K562 (cell line): ENCODE results near the gene ACSBG1. TPM values are rescaled to one million over a fixed set of nuclear protein-coding genes. Genes with fewer than 3 reads are reported as not detected.

Source experiments
- ARID1B ChIP-seq: fragments of 450-650 bp; IDR thresholded peaks from 2 replicates; pipeline ENCODE4 v1.6.1; 2016; ENCODE audit warnings: antibody characterized with exemption, mild to moderate bottlenecking, inconsistent platforms
- CBX5 ChIP-seq: IDR thresholded peaks from 2 replicates; pipeline ENCODE4 v1.6.1; 2014; ENCODE audit warnings: low read depth, borderline replicate concordance
- CHD1 ChIP-seq: fragments of 200-600 bp; sonication (generic); IDR thresholded peaks from one replicate; pipeline ENCODE4 v1.6.1; 2012; ENCODE audit warnings: mild to moderate bottlenecking, moderate library complexity, low read length, inconsistent platforms
- CREM ChIP-seq: IDR thresholded peaks from 2 replicates; pipeline ENCODE4 v1.6.1; 2014; ENCODE audit warnings: antibody characterized with exemption, low read depth
- FOXJ2 ChIP-seq: fragments of 200-800 bp; sonication (Bioruptor generic); IDR thresholded peaks from 2 replicates; pipeline ENCODE4 v1.6.1; 2016; ENCODE audit warnings: missing genetic modification characterization, missing compliant biosample characterization
- MIER1 ChIP-seq: fragments of 450-650 bp; IDR thresholded peaks from 2 replicates; pipeline ENCODE4 v1.6.1; 2016; ENCODE audit warnings: antibody characterized with exemption, mild to moderate bottlenecking, low read depth
- NCOA4 ChIP-seq: fragments of 450-650 bp; IDR thresholded peaks from 2 replicates; pipeline ENCODE4 v1.6.1; 2018; ENCODE audit warnings: mild to moderate bottlenecking; ENCODE audit not compliant: partially characterized antibody
- NFRKB ChIP-seq: fragments of 450-650 bp; IDR thresholded peaks from 2 replicates; pipeline ENCODE4 v1.6.1; 2016; ENCODE audit warnings: low read depth
- RBFOX2 ChIP-seq: fragments of 200-400 bp; formaldehyde crosslinking; IDR thresholded peaks from 2 replicates; pipeline ENCODE4 v1.6.1; 2017; ENCODE audit warnings: low read depth, mild to moderate bottlenecking, low read length, moderate library complexity
- RFX7 ChIP-seq: fragments of 250-450 bp; sonication (Bioruptor Pico); IDR thresholded peaks from 2 replicates; pipeline ENCODE4 v1.5.1; 2021; ENCODE audit warnings: mild to moderate bottlenecking
- SLC30A9 ChIP-seq: fragments of 250-450 bp; sonication (Bioruptor Pico); IDR thresholded peaks from 2 replicates; pipeline ENCODE4 v1.8.0; 2022; ENCODE audit warnings: mild to moderate bottlenecking, moderate library complexity
- TRIM28 ChIP-seq: fragments of 450-650 bp; IDR thresholded peaks from 2 replicates; pipeline ENCODE4 v1.6.1; 2017
- ZBTB2 ChIP-seq: fragments of 450-650 bp; IDR thresholded peaks from 2 replicates; pipeline ENCODE4 v1.6.1; 2016; ENCODE audit warnings: antibody characterized with exemption
- ZFP30 ChIP-seq: fragments of 250-450 bp; sonication (Bioruptor Pico); IDR thresholded peaks from 2 replicates; pipeline ENCODE4 v1.8.0; 2022; ENCODE audit warnings: moderate library complexity, mild to moderate bottlenecking, inconsistent platforms, borderline replicate concordance
- ZNF239 ChIP-seq: fragments of 250-450 bp; sonication (Bioruptor Pico); IDR thresholded peaks from 2 replicates; pipeline ENCODE4 v1.4.0; 2020; ENCODE audit warnings: mild to moderate bottlenecking
- ZNF263 ChIP-seq: sonication (generic); formaldehyde crosslinking; IDR thresholded peaks from 2 replicates; pipeline ENCODE4 v1.8.0; 2022; ENCODE audit warnings: mild to moderate bottlenecking, missing genetic modification reagents, borderline replicate concordance
- polyA plus RNA-seq, 8 experiments: library from polyadenylated mRNA; depleted of rRNA in 4 of 8; stranded (reverse) in 5 of 8; unstranded in 3 of 8; fragments of >200 nt; fragmentation: Nextera tagmentation in 2 of 8; fragmentation: Illumina TruSeq in 1 of 8; extraction: Ambion mirVana in 2 of 8; extraction: Trizol in 1 of 8; gene quantifications; 2 replicates each; pipeline versions ENCODE4 v1.2.1 to v1.2.3, GENCODE V29; 2011 to 2014; ENCODE audit warnings: inconsistent platforms in 1 of 8, missing spikeins in 1 of 8
- total RNA-seq, 7 experiments: library from RNA; depleted of rRNA in 6 of 7; stranded (reverse); fragments of >200 nt in 6 of 7; fragmentation: Illumina TruSeq in 2 of 7; extraction: Trizol in 2 of 7; gene quantifications; 2 replicates each; pipeline versions ENCODE4 v1.2.1 to v1.2.3, GENCODE V29; 2011 to 2021; ENCODE audit warnings: low replicate concordance in 1 of 7
- TF ChIP-seq, protein P1 (sequence below): fragments of 450-650 bp; IDR thresholded peaks from 2 replicates; pipeline ENCODE4 v1.7.1; 2018; ENCODE audit warnings: mild to moderate bottlenecking, low read depth; ENCODE audit not compliant: partially characterized antibody
- TF ChIP-seq, protein P2 (sequence below): sonication (generic); formaldehyde crosslinking; IDR thresholded peaks from 2 replicates; pipeline ENCODE4 v1.8.0; 2022; ENCODE audit warnings: mild to moderate bottlenecking, missing genetic modification reagents

The ACSBG1 gene
- total and polyA plus RNA-seq, 9 of the 15 experiments (the other 6 are each of a cell fraction or from before 2014, with no cell fraction given) = 0.36 to 6.4 (median 2.5) TPM

DNA sequence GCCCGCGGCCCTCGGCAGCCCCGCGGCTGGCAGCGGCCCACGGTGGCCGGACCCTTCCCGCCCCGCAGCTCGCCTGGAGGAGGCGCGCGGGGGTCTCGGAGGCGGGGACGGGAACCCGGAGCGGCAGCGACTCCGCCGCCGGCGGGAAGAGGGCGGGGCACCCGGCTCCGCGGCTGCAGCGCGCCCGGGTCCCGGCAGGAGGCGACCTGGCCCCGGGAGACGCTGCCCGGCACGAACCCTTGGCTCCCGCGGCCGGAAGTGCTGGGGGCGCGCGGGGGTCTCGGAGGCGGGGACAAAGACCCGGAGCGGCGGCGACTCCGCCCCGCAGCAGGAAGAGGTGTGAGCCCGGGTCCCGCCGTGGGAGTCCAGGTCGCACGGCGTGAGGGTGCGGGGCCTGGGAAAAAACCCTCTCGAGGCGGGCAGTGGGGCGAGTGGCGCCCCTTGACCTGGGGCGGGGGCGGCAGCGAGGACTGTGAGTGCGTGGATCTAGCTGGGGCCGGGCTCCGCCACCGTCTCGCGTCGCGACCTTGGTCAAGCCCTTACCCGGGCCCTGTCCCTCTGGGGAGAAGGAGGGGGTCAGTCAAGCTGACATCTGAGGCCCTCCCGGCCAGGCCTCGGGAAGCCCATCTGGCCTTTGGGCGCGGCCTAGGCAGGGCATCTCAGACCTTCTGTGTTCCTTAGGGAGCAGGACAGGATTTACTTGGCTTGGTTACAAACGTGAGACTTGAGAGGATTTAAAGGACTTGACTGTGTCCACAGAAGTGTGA lies 102.9 kb downstream of the ACSBG1 start, which contains the start of gene CIB2 (continued):
- TF ChIP-seq ARID1B = peak; percentile 25; the same call in 1 of the 2 replicates
- TF ChIP-seq, protein P1, sequence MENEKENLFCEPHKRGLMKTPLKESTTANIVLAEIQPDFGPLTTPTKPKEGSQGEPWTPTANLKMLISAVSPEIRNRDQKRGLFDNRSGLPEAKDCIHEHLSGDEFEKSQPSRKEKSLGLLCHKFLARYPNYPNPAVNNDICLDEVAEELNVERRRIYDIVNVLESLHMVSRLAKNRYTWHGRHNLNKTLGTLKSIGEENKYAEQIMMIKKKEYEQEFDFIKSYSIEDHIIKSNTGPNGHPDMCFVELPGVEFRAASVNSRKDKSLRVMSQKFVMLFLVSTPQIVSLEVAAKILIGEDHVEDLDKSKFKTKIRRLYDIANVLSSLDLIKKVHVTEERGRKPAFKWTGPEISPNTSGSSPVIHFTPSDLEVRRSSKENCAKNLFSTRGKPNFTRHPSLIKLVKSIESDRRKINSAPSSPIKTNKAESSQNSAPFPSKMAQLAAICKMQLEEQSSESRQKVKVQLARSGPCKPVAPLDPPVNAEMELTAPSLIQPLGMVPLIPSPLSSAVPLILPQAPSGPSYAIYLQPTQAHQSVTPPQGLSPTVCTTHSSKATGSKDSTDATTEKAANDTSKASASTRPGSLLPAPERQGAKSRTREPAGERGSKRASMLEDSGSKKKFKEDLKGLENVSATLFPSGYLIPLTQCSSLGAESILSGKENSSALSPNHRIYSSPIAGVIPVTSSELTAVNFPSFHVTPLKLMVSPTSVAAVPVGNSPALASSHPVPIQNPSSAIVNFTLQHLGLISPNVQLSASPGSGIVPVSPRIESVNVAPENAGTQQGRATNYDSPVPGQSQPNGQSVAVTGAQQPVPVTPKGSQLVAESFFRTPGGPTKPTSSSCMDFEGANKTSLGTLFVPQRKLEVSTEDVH = peak; percentile 48
- peak; percentile 53; the same call in 1 of the 2 replicates for TF ChIP-seq NFRKB
- no peak for TF ChIP-seq ZNF239 (CRISPR knock-in tag)
- TF ChIP-seq, protein P2, sequence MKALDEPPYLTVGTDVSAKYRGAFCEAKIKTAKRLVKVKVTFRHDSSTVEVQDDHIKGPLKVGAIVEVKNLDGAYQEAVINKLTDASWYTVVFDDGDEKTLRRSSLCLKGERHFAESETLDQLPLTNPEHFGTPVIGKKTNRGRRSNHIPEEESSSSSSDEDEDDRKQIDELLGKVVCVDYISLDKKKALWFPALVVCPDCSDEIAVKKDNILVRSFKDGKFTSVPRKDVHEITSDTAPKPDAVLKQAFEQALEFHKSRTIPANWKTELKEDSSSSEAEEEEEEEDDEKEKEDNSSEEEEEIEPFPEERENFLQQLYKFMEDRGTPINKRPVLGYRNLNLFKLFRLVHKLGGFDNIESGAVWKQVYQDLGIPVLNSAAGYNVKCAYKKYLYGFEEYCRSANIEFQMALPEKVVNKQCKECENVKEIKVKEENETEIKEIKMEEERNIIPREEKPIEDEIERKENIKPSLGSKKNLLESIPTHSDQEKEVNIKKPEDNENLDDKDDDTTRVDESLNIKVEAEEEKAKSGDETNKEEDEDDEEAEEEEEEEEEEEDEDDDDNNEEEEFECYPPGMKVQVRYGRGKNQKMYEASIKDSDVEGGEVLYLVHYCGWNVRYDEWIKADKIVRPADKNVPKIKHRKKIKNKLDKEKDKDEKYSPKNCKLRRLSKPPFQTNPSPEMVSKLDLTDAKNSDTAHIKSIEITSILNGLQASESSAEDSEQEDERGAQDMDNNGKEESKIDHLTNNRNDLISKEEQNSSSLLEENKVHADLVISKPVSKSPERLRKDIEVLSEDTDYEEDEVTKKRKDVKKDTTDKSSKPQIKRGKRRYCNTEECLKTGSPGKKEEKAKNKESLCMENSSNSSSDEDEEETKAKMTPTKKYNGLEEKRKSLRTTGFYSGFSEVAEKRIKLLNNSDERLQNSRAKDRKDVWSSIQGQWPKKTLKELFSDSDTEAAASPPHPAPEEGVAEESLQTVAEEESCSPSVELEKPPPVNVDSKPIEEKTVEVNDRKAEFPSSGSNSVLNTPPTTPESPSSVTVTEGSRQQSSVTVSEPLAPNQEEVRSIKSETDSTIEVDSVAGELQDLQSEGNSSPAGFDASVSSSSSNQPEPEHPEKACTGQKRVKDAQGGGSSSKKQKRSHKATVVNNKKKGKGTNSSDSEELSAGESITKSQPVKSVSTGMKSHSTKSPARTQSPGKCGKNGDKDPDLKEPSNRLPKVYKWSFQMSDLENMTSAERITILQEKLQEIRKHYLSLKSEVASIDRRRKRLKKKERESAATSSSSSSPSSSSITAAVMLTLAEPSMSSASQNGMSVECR (CRISPR knock-in tag) = peak; percentile 84
- TF ChIP-seq CBX5 = no peak
- TF ChIP-seq FOXJ2 (tag) = no peak
- no peak for TF ChIP-seq ZNF263 (CRISPR knock-in tag)
- no peak for TF ChIP-seq ZFP30 (CRISPR knock-in tag)
- TF ChIP-seq TRIM28 = no peak
- TF ChIP-seq CREM = 0 out of 2 replicates have a peak, but pooled peaks have one; percentile 34
- TF ChIP-seq NCOA4 = no peak
- TF ChIP-seq SLC30A9 = no peak
- TF ChIP-seq RFX7 (CRISPR knock-in tag) = no peak
- peak; percentile 41; the same call in 1 of the 2 replicates for TF ChIP-seq ZBTB2
- TF ChIP-seq MIER1 = no peak
- TF ChIP-seq CHD1 = peak; percentile 75
- peak; percentile 84 for TF ChIP-seq RBFOX2
